Ovary (tissue), 9 donors: Measurements from ENCODE around the gene SCYL3. TPM values are rescaled to one million over a fixed set of nuclear protein-coding genes. Genes with fewer than 3 reads are reported as not detected.

Experiments used
- DNase-seq, 5 donors: peaks; one replicate each; pipeline ENCODE4 v3.0.0-alpha.2; 2019 to 2020
- H3K27ac ChIP-seq, 2 donors: fragments of 200-600 bp; one replicate each; pipeline versions ENCODE4 v1.5.1 to v1.8.0; 2019 to 2022
- H3K27me3 ChIP-seq: fragments of 200-600 bp; one replicate; pipeline ENCODE4 v1.8.0; 2022
- H3K36me3 ChIP-seq: fragments of 200-600 bp; sonication (generic); one replicate; pipeline ENCODE4 v1.5.1; 2019
- H3K4me1 ChIP-seq: one replicate; pipeline ENCODE4 v1.8.1; 2013; ENCODE audit warnings: mild to moderate bottlenecking, moderate library complexity; ENCODE audit not compliant: insufficient read depth
- H3K4me3 ChIP-seq: fragments of 200-600 bp; sonication (generic); one replicate; pipeline ENCODE4 v1.5.1; 2017
- H3K9me3 ChIP-seq, 2 donors: fragments of 200-600 bp in 1 of 2; sonication (generic) in 1 of 2; one replicate each; pipeline versions ENCODE4 v1.5.1 to v1.8.1; 2013 to 2019; ENCODE audit warnings: mild to moderate bottlenecking in 1 of 2, moderate library complexity in 1 of 2
- EP300 ChIP-seq: sonication (generic); formaldehyde crosslinking; IDR thresholded peaks from one replicate; pipeline ENCODE4 v1.6.1; 2017; ENCODE audit warnings: antibody characterized with exemption
- POLR2A ChIP-seq: fragments of 450-650 bp; IDR thresholded peaks from one replicate; pipeline ENCODE4 v1.6.1; 2017; ENCODE audit warnings: antibody characterized with exemption, mild to moderate bottlenecking, moderate library complexity
- whole genome bisulfite sequencing, 3 donors: extraction: QIAGEN DNeasy Blood & Tissue Kit in 1 of 3; methylation state at CpG; one replicate each; pipeline versions ENCODE4 v1.1.5 to v1.1.7; 2013 to 2017; 5-methylcytosine and 5-hydroxymethylcytosine counted together
- intact Hi-C, 4 donors: fragments of 100-400 bp; cut with DNase I; formaldehyde crosslinking; loops; one replicate each; pipeline versions ENCODE4 v1.11.0 to v1.15.1; 2022 to 2023
- polyA plus RNA-seq, 2 donors: library from polyadenylated mRNA; stranded (reverse); fragments of 200-250 nt in 1 of 2; fragments of 350-450 nt in 1 of 2; fragmentation: Illumina TruSeq in 1 of 2; extraction: RNeasy Lipid Tissue Mini Kit (QIAGEN cat#74804) in 1 of 2; gene quantifications; one replicate each; pipeline ENCODE4 v1.2.3, GENCODE V29; 2013 to 2014
- total RNA-seq, 7 donors: library from RNA; depleted of rRNA in 2 of 7; stranded (reverse); fragments of >200 nt in 2 of 7; fragmentation: NEBNext Ultra II Directional in 3 of 7; extraction: Animal tissue kit (Norgen Biotek cat#: 25700) in 3 of 7; gene quantifications; one replicate each; pipeline versions ENCODE4 v1.1.0 to v1.2.4, GENCODE V29; 2016 to 2023
- TF ChIP-seq, protein P1 (sequence below), 3 donors: fragments of 450-650 bp in 2 of 3; fragments of 200-600 bp in 1 of 3; IDR thresholded peaks; one replicate each; pipeline versions ENCODE4 v1.5.1 to v1.8.0; 2016 to 2022; ENCODE audit warnings: antibody characterized with exemption in 3 of 3, mild to moderate bottlenecking in 1 of 3
- donor health status: DM: no; HTN: no; CAD: no; lungs with moderate emphysema.
- donor health status: DM: no; HTN: no; CAD: no.
- donor health status: Bipolar disorder and iron deficiency.
- donor health status: DM: yes; HTN: yes; CAD: no.
- donor health status: DM: no; HTN: no; CAD: no.
- donor health status: DM: yes; HTN: yes; CAD: no.

The SCYL3 gene
- total and polyA plus RNA-seq, 9 donors: 6.3 to 15.3 (median 9.9) TPM

DNA sequence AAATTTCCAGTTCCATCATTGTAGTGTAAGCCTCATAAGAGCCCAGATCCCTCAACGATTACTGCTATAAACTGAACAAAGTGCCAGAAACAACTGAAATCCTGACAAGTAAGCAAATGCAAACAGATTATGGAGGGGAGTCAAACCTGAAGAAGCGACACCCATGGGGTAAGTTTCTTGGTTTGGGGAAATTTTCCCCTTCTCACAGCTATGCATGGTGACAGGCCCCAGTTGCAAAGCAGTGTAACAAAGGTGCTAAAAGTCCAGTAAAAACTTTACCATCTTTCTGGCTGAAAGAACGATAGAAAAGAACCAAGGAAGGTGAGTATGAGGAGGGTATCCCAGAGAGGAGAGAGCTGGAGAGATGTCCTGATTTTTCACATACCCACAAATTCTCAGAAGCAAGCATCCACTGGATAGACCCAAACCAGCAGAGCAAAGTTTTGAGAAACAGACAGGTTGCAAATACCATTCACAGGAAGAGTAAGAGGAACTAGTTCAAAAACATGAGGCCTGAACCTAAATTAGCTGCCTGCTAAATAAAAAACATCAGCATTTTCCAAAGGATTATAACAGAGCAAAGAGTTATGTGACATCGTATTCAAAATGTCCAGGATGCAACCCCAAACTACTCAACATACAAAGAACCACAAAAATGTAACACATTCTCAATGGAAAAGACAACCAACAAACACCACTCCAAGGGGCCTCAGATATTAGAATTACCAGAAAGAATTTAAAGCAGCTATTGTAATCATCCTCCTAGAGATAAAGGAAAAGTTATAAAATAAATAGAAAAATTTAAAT is 14.5 kb downstream of the SCYL3 start:
- no peak for DNase-seq
- TF ChIP-seq POLR2A (no peak), EP300 (no peak)
- TF ChIP-seq, protein P1, sequence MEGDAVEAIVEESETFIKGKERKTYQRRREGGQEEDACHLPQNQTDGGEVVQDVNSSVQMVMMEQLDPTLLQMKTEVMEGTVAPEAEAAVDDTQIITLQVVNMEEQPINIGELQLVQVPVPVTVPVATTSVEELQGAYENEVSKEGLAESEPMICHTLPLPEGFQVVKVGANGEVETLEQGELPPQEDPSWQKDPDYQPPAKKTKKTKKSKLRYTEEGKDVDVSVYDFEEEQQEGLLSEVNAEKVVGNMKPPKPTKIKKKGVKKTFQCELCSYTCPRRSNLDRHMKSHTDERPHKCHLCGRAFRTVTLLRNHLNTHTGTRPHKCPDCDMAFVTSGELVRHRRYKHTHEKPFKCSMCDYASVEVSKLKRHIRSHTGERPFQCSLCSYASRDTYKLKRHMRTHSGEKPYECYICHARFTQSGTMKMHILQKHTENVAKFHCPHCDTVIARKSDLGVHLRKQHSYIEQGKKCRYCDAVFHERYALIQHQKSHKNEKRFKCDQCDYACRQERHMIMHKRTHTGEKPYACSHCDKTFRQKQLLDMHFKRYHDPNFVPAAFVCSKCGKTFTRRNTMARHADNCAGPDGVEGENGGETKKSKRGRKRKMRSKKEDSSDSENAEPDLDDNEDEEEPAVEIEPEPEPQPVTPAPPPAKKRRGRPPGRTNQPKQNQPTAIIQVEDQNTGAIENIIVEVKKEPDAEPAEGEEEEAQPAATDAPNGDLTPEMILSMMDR (IDR thresholded peaks at IDR 0.05): no peak
- no peak overlapping the region for H3K4me3 ChIP-seq
- no peaks in the 10 kb centered on the region for H3K36me3 ChIP-seq
- no peaks in the 10 kb centered on the region for H3K9me3 ChIP-seq
- intact Hi-C loops: no loop called here
- H3K4me1 ChIP-seq: no peaks in the 10 kb centered on the region
- 82 to 86% (median 84%) methylated on average over 4 of the region's 4 CpGs for WGBS, 3 donors
- no peak overlapping the region for H3K27ac ChIP-seq
- no peaks in the 10 kb centered on the region for H3K27me3 ChIP-seq

DNA sequence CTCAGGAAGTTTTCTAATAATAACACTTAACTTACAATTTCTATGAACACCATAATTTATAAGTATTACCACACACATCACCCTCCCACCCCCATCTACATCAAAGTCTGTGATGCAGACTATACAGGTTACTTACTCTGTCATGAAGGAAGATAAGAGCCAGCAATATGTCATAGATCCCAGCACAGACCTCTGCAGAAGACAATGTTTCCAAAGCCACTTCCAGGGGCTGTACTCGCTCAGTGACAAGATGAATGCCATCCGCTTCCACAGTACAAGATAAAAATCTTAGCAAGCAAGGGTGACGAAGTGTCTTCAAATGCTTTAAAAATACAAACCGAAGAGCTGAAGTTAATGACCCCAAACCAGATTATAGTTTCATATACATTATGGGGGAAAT is 15.2 kb downstream of the SCYL3 start:
- Histone ChIP-seq H3K4me1 (no peaks in the 10 kb centered on the region), H3K9me3 (no peaks in the 10 kb centered on the region), H3K27ac (no peak overlapping the region), H3K4me3 (no peak overlapping the region), H3K27me3 (no peaks in the 10 kb centered on the region), H3K36me3 (no peaks in the 10 kb centered on the region)
- intact Hi-C loops: no loop called here
- WGBS, 3 donors: 92 to 96% (median 93%) methylated on average over 4 of the region's 4 CpGs
- no peak for DNase-seq
- TF ChIP-seq, protein P1 (IDR thresholded peaks at IDR 0.05): no peak
- TF ChIP-seq EP300 (no peak), POLR2A (no peak)

DNA sequence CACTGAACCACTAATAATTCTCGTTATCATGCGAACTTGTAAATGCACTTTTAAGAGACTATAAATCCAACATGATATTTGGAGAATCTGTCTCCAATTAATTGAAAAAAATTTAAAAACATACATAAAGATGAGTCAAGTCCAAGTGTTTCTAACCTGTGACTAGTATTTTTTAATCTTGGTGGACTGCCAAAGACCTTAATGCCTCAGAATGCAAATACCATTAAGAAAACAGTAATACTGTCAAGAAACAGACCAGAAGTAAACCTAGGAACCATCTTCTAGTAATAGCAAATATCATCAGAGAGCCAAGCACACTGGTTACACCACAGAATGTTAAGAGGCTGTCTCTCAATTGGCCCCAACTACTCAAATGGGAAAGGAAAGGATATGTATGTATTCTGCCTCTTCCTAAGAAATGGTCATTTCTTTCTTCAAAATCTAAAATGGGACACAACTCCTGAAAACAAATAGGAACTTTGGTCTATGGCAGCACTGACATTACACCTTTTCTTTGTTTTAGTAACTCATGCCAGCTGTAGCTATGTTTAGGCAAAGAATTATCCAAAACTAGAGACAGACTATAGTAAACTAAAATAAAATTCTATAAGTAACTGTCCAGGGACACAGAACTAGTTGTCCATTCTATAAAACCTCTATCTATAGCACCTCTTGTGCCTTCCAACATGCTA is 15.8 kb downstream of the SCYL3 start:
- Histone ChIP-seq H3K9me3 (no peaks in the 10 kb centered on the region), H3K36me3 (no peaks in the 10 kb centered on the region), H3K4me3 (no peak overlapping the region), H3K27ac (no peak overlapping the region), H3K27me3 (no peaks in the 10 kb centered on the region), H3K4me1 (no peaks in the 10 kb centered on the region)
- 77 to 85% (median 82%) methylated on average over 2 of the region's 2 CpGs for WGBS, 3 donors
- TF ChIP-seq, protein P1 (IDR thresholded peaks at IDR 0.05): no peak
- intact Hi-C loops: no loop called here
- DNase-seq: no peak

DNA sequence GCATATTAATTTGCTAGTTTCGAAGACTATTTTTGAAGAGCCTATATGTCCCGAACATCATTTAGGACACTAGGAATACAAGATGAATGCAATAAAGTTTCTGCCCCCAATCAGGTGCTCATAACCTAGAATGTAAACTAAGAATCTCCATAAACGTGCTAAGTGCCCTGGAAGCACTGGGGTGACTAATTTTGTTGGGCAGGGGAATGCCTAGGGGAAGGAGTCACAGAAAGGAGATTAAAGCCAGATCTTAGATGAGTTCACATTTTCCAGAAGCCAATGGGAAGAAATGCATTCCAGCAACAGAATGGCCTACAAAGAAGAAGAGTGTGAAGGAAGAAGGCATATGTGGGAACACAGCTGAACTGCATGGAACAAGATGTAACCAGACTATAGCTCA is 19.5 kb downstream of the SCYL3 start:
- no peaks in the 10 kb centered on the region for H3K27me3 ChIP-seq
- no peak for TF ChIP-seq POLR2A
- TF ChIP-seq, protein P1 (IDR thresholded peaks at IDR 0.05): no peak
- no peak for TF ChIP-seq EP300
- 83 to 88% (median 86%) methylated on average over 3 of the region's 3 CpGs for WGBS, 3 donors
- no peaks in the 10 kb centered on the region for H3K4me1 ChIP-seq
- no peak overlapping the region for H3K4me3 ChIP-seq
- no peaks in the 10 kb centered on the region for H3K9me3 ChIP-seq
- no peaks in the 10 kb centered on the region for H3K36me3 ChIP-seq
- intact Hi-C loops: no loop called here
- DNase-seq: no peak
- no peak overlapping the region for H3K27ac ChIP-seq
